Uterus (tissue), 2 donors: ENCODE data around the gene CMC1.
A peak's percentile ranks its signal among the peaks of the same experiment; 100 is the strongest.

ENCODE experiments used
- POLR2A ChIP-seq, 2 donors: fragments of 450-650 bp; IDR thresholded peaks; one replicate each; pipeline ENCODE4 v1.6.1; 2016; ENCODE audit warnings: antibody characterized with exemption in 2 of 2, mild to moderate bottlenecking in 1 of 2, moderate library complexity in 1 of 2
- TF ChIP-seq, protein P1 (sequence below), 4 experiments: fragments of 200-600 bp in 2 of 4; fragments of 450-650 bp in 2 of 4; sonication (generic) in 2 of 4; IDR thresholded peaks; one replicate each; pipeline ENCODE4 v1.5.1; 2016 to 2019; ENCODE audit warnings: antibody characterized with exemption in 4 of 4, mild to moderate bottlenecking in 2 of 4, moderate library complexity in 1 of 4

DNA sequence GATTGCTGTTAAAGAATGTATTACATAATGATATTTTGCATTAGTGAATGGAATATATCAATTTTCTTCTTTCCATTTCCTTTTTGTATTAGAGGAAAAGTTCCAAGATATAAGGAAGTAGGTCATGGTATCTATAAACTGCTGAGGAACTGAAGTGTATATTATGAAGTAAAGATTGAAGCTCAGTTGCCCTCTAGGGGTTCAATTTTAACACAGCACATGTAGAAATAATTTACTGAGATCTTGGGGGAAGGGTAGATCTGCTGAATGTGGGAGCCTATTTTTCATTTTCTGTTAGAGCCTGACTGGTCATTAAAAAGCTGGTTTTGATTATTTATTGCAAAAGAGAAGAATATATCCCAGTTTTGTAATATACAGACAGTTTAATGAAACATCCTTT is 45.2 kb downstream of the CMC1 start:
- no peak for TF ChIP-seq POLR2A (IDR thresholded peaks at IDR 0.05)
- TF ChIP-seq, protein P1, sequence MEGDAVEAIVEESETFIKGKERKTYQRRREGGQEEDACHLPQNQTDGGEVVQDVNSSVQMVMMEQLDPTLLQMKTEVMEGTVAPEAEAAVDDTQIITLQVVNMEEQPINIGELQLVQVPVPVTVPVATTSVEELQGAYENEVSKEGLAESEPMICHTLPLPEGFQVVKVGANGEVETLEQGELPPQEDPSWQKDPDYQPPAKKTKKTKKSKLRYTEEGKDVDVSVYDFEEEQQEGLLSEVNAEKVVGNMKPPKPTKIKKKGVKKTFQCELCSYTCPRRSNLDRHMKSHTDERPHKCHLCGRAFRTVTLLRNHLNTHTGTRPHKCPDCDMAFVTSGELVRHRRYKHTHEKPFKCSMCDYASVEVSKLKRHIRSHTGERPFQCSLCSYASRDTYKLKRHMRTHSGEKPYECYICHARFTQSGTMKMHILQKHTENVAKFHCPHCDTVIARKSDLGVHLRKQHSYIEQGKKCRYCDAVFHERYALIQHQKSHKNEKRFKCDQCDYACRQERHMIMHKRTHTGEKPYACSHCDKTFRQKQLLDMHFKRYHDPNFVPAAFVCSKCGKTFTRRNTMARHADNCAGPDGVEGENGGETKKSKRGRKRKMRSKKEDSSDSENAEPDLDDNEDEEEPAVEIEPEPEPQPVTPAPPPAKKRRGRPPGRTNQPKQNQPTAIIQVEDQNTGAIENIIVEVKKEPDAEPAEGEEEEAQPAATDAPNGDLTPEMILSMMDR (IDR thresholded peaks at IDR 0.05): peak; percentile 25 to 50 (median 32)
